CD14-positive monocyte (primary cell): ENCODE measurements around the gene DENND4A. TPM values are rescaled to one million over a fixed set of nuclear protein-coding genes. Genes with fewer than 3 reads are reported as not detected.

Experiments
- DNase-seq, 3 donors: peaks; one replicate each; pipeline ENCODE4 v3.0.0-alpha.2; 2011 to 2022
- H2AFZ ChIP-seq: 2 replicates; pipeline ENCODE4 v1.6.0; 2012; ENCODE audit warnings: mild to moderate bottlenecking, low read depth, low read length, inconsistent platforms; ENCODE audit not compliant: insufficient read depth, poor library complexity, severe bottlenecking
- H3K27ac ChIP-seq, 2 donors: 1 replicate in 1 of 2; 2 replicates in 1 of 2; pipeline ENCODE4 v1.5.1; 2012 to 2013; ENCODE audit warnings: low read length in 2 of 2, control low read depth in 1 of 2, inconsistent platforms in 1 of 2, low read depth in 1 of 2, mild to moderate bottlenecking in 1 of 2
- H3K27me3 ChIP-seq, 2 donors: one replicate each; pipeline versions ENCODE4 v1.6.0 to v1.6.1; 2011 to 2013; ENCODE audit warnings: low read length in 2 of 2; ENCODE audit not compliant: control insufficient read depth in 2 of 2, insufficient read depth in 2 of 2
- H3K36me3 ChIP-seq, 2 donors: replicated peaks in 1 of 2; 1 replicate in 1 of 2; 2 replicates in 1 of 2; pipeline versions ENCODE4 v1.5.1 to v1.6.1; 2012 to 2013; ENCODE audit warnings: low read length in 2 of 2, control low read depth in 1 of 2, inconsistent platforms in 1 of 2, mild to moderate bottlenecking in 1 of 2; ENCODE audit not compliant: insufficient read depth in 2 of 2, control insufficient read depth in 1 of 2
- H3K4me1 ChIP-seq, 2 donors: 1 replicate in 1 of 2; 2 replicates in 1 of 2; pipeline versions ENCODE4 v1.5.1 to v1.6.1; 2012 to 2013; ENCODE audit warnings: low read length in 2 of 2, control low read depth in 1 of 2, inconsistent platforms in 1 of 2, mild to moderate bottlenecking in 1 of 2, moderate library complexity in 1 of 2; ENCODE audit not compliant: insufficient read depth in 2 of 2, control insufficient read depth in 1 of 2
- H3K4me2 ChIP-seq: replicated peaks from 2 replicates; pipeline ENCODE3; 2012; ENCODE audit warnings: low read length, moderate library complexity, mild to moderate bottlenecking; ENCODE audit not compliant: poor library complexity, severe bottlenecking; ENCODE audit errors: extremely low read depth
- H3K4me3 ChIP-seq, 3 experiments: fragments of 200-600 bp in 1 of 3; sonication (generic) in 1 of 3; replicated peaks in 1 of 3; 1 replicate in 2 of 3; 2 replicates in 1 of 3; pipeline ENCODE4 v1.5.1; 2011 to 2013; ENCODE audit warnings: low read length in 3 of 3, mild to moderate bottlenecking in 3 of 3, control low read depth in 2 of 3, low read depth in 2 of 3, inconsistent platforms in 1 of 3, moderate library complexity in 1 of 3
- H3K79me2 ChIP-seq: 2 replicates; pipeline ENCODE4 v1.6.0; 2012; ENCODE audit warnings: mild to moderate bottlenecking, control low read depth, inconsistent platforms, low read length, moderate library complexity; ENCODE audit not compliant: insufficient read depth
- H3K9ac ChIP-seq: 2 replicates; pipeline ENCODE4 v1.6.0; 2017; ENCODE audit warnings: low read length, mild to moderate bottlenecking; ENCODE audit not compliant: insufficient read depth, poor library complexity, severe bottlenecking
- H3K9me3 ChIP-seq, 2 donors: replicated peaks in 1 of 2; 1 replicate in 1 of 2; 2 replicates in 1 of 2; pipeline versions ENCODE4 v1.5.1 to v1.6.1; 2012 to 2013; ENCODE audit warnings: low read length in 2 of 2, control low read depth in 1 of 2; ENCODE audit not compliant: control insufficient read depth in 1 of 2, insufficient read depth in 1 of 2
- H4K20me1 ChIP-seq: 2 replicates; pipeline ENCODE4 v1.6.0; 2012; ENCODE audit warnings: mild to moderate bottlenecking, low read length, control low read depth, moderate library complexity; ENCODE audit not compliant: insufficient read depth
- H3K27ac Mint-ChIP-seq, 7 donors: one replicate each; pipeline ENCODE4 v1.8.0; 2020; ENCODE audit warnings: mild to moderate bottlenecking in 7 of 7, mixed read lengths in 7 of 7, moderate library complexity in 6 of 7, inconsistent platforms in 2 of 7
- H3K27me3 Mint-ChIP-seq, 3 donors: one replicate each; pipeline ENCODE4 v1.8.0; 2021 to 2022; ENCODE audit warnings: low read depth in 3 of 3, mild to moderate bottlenecking in 3 of 3, mixed read lengths in 3 of 3, moderate library complexity in 3 of 3, inconsistent platforms in 1 of 3
- H3K36me3 Mint-ChIP-seq, 2 donors: one replicate each; pipeline ENCODE4 v1.8.0; 2020; ENCODE audit warnings: mixed read lengths in 2 of 2, inconsistent platforms in 1 of 2, mild to moderate bottlenecking in 1 of 2
- H3K4me1 Mint-ChIP-seq: one replicate; pipeline ENCODE4 v1.8.0; 2020; ENCODE audit warnings: mild to moderate bottlenecking, mixed read lengths
- H3K4me3 Mint-ChIP-seq, 2 donors: one replicate each; pipeline ENCODE4 v1.8.0; 2020; ENCODE audit warnings: mild to moderate bottlenecking in 2 of 2, mixed read lengths in 2 of 2, moderate library complexity in 1 of 2
- H3K9me3 Mint-ChIP-seq, 7 donors: one replicate each; pipeline ENCODE4 v1.8.0; 2020 to 2022; ENCODE audit warnings: mixed read lengths in 7 of 7, mild to moderate bottlenecking in 6 of 7, moderate library complexity in 6 of 7, inconsistent platforms in 2 of 7
- WGBS: methylation state at CpG from one replicate; pipeline ENCODE4 v1.1.5; 2013; ENCODE audit warnings: missing lambda C conversion rate; ENCODE audit not compliant: insufficient coverage; 5-methylcytosine and 5-hydroxymethylcytosine counted together
- intact Hi-C, 2 donors: fragments of 100-400 bp; cut with micrococcal nuclease; formaldehyde crosslinking; loops; one replicate each; pipeline versions ENCODE4 v1.15.0 to v1.15.1; 2023
- polyA plus RNA-seq, 3 donors: library from polyadenylated mRNA; depleted of rRNA in 1 of 3; unstranded in 2 of 3; stranded (reverse) in 1 of 3; fragments of 300-500 nt in 2 of 3; fragments of >200 nt in 1 of 3; fragmentation: Illumina TruSeq in 2 of 3; gene quantifications; 1 replicate in 2 of 3; 2 replicates in 1 of 3; pipeline ENCODE4 v1.2.3, GENCODE V29; 2012 to 2021
- TF ChIP-seq, protein P1 (sequence below): fragments of 200-600 bp; IDR thresholded peaks from one replicate; pipeline ENCODE4 v1.8.0; 2022; ENCODE audit warnings: antibody characterized with exemption, mild to moderate bottlenecking

DENND4A gene
- polyA plus RNA-seq, 3 donors, result 4.6 to 11.0 (median 6.9) TPM

DNA sequence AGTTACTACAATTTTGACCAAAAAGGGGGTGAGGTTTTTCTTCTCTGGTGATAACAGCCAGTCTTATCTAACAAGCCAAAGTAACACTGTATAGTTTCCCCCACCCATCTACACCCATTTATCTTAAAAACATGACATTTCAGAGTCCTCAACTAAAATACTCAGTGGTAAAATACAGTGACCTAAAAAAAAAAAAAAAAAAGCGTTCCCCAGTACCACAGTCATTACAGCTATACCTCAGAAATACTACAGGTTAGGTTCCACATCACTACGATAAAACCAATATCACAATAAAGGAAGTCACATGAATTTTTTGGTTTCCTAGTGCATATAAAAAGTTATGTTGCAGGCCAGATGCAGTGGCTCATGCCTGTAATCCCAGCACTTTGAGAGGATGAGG is 13.8 kb downstream of the DENND4A start:
- H3K4me2 ChIP-seq, result no peak overlapping the region
- H3K27me3 ChIP-seq, result no peaks in the 10 kb centered on the region
- Mint-ChIP-seq H3K4me3 (no peak overlapping the region), H3K4me1 (peaks cover 38% of the 10 kb centered on the region), H3K27ac (peak overlapping the region in 4 of 7 donors; percentile 33 to 74 (median 70)), H3K36me3 (peaks cover 0 to 6% of the 10 kb centered on the region in 2 donors), H3K27me3 (no peaks in the 10 kb centered on the region), H3K9me3 (no peaks in the 10 kb centered on the region)
- H3K27ac ChIP-seq, result peak overlapping the region in 1 of 2 donors; percentile 32
- WGBS, result no CpG with 5 or more reads among the region's 2 CpGs
- H3K4me3 ChIP-seq, result no peak overlapping the region
- H3K9ac ChIP-seq, result no peak overlapping the region
- no peak overlapping the region for H2AFZ ChIP-seq
- DNase-seq, result no peak
- H4K20me1 ChIP-seq, result peaks cover 61% of the 10 kb centered on the region
- H3K79me2 ChIP-seq, result peaks cover 98% of the 10 kb centered on the region
- peaks cover 34 to 46% of the 10 kb centered on the region in 2 donors for H3K4me1 ChIP-seq
- intact Hi-C loops, result no loop called here
- H3K36me3 ChIP-seq, result peaks cover 0 to 10% of the 10 kb centered on the region in 2 donors
- H3K9me3 ChIP-seq, result no peaks in the 10 kb centered on the region
- TF ChIP-seq, protein P1, sequence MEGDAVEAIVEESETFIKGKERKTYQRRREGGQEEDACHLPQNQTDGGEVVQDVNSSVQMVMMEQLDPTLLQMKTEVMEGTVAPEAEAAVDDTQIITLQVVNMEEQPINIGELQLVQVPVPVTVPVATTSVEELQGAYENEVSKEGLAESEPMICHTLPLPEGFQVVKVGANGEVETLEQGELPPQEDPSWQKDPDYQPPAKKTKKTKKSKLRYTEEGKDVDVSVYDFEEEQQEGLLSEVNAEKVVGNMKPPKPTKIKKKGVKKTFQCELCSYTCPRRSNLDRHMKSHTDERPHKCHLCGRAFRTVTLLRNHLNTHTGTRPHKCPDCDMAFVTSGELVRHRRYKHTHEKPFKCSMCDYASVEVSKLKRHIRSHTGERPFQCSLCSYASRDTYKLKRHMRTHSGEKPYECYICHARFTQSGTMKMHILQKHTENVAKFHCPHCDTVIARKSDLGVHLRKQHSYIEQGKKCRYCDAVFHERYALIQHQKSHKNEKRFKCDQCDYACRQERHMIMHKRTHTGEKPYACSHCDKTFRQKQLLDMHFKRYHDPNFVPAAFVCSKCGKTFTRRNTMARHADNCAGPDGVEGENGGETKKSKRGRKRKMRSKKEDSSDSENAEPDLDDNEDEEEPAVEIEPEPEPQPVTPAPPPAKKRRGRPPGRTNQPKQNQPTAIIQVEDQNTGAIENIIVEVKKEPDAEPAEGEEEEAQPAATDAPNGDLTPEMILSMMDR, result no peak

DNA sequence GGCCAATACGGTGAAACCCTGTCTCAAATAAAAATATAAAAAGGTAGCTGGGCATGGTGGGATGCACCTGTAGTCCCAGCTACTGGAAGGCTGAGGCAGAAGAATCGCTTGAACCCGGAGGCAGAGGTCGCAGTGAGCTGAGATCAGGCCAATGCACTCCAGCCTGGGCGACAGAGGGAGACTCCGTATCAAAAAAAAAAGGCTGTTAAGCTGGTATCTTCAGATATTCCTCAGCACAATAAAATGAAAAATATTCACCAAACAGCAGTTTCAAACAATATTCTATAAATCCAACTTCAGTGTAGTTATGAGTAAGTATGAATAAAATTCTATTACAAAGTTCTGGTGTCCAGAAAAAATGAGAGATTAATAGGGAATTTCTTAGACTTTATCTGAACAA is 14.2 kb downstream of the DENND4A start:
- TF ChIP-seq, protein P1, result no peak
- Histone ChIP-seq H3K27me3 (no peaks in the 10 kb centered on the region), H3K36me3 (peaks cover 0 to 10% of the 10 kb centered on the region in 2 donors), H3K9ac (no peak overlapping the region), H3K4me3 (no peak overlapping the region), H3K27ac (peak overlapping the region; percentile 69 to 82), H3K4me2 (no peak overlapping the region), H2AFZ (no peak overlapping the region), H3K9me3 (no peaks in the 10 kb centered on the region), H4K20me1 (peaks cover 62% of the 10 kb centered on the region), H3K79me2 (peaks cover 98% of the 10 kb centered on the region), H3K4me1 (peaks cover 38 to 50% of the 10 kb centered on the region in 2 donors)
- Mint-ChIP-seq H3K9me3 (no peaks in the 10 kb centered on the region), H3K27me3 (no peaks in the 10 kb centered on the region), H3K36me3 (peaks cover 0 to 4% of the 10 kb centered on the region in 2 donors), H3K4me3 (no peak overlapping the region), H3K4me1 (peaks cover 42% of the 10 kb centered on the region), H3K27ac (peak overlapping the region in 6 of 7 donors; percentile 73 to 94 (median 86))
- no peak for DNase-seq
- WGBS, result 100% methylated on average over 2 of the region's 6 CpGs
- intact Hi-C loops, result no loop called here
